ENCODE results near the gene FAM89B.

Gene FAM89B

DNA sequence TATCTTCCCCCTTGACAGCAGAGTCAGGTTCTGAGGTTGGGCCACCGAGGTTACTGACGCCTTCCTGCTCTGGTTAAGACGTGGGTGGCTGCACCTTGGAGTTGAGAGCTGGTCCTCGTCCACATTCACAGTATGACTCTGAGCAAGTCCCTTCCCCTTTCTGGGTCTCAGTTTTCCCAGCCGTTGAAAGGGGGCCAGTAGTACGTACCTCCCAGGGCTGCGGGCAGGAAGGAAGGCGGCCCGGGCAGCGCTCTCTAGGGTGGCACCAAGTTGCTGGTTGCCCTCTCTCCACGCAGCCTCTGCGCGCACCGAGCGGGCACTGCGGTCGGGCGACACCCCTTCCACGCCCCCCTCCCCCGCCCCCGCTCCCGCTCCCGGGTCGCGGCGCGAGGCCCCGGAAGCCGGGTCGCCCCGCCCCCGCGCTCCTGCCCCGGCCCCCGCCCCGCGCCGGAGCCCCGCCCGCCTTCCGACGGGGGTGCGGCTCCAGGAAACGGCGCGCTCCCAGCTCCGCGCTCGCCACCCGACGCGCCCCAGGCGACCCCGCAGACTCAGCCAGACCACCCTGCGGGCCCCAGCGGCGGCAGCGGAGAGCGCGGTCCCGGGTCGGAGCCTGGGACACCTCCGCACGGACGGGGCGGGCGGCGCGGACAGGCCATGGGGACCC, 3.4 kb downstream of the FAM89B start, which contains the start of gene EHBP1L1:
Gene EHBP1L1 (plus strand): TSS at position 486 of the 664 bp plus-strand sequence. CDS start 250 bp downstream, outside the sequence.
- DNase-seq: no peak

DNA sequence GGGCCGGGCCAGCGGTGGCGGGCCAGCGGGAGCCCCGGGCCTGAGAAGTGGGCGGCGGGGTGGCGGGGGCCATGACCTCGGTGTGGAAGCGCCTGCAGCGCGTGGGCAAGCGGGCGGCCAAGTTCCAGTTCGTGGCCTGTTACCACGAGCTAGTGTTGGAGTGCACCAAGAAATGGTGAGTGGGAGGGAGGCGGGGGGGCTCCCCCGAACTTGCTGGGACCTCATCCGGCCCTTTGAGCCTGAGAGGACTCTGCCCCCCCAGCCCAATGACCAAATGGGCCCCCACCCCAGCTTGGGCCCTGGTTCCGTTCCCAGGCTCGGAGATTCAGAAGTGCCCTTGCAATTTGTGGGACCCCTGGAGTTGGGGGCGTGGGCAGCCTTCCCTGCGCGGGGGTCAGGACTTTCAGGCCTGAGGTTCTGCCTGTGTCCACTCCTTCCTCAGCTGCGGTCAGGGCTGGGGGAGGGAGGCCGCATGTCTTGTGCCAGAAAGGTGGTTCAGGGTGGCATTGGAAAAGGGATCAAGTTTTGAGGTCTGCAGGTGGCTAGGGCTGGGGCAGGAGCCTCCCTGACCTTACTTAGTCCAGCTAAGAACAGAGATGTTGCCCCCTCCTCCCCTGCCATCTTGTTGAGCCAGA, 4.0 kb downstream of the FAM89B start:
- DNase-seq: no peak

DNA sequence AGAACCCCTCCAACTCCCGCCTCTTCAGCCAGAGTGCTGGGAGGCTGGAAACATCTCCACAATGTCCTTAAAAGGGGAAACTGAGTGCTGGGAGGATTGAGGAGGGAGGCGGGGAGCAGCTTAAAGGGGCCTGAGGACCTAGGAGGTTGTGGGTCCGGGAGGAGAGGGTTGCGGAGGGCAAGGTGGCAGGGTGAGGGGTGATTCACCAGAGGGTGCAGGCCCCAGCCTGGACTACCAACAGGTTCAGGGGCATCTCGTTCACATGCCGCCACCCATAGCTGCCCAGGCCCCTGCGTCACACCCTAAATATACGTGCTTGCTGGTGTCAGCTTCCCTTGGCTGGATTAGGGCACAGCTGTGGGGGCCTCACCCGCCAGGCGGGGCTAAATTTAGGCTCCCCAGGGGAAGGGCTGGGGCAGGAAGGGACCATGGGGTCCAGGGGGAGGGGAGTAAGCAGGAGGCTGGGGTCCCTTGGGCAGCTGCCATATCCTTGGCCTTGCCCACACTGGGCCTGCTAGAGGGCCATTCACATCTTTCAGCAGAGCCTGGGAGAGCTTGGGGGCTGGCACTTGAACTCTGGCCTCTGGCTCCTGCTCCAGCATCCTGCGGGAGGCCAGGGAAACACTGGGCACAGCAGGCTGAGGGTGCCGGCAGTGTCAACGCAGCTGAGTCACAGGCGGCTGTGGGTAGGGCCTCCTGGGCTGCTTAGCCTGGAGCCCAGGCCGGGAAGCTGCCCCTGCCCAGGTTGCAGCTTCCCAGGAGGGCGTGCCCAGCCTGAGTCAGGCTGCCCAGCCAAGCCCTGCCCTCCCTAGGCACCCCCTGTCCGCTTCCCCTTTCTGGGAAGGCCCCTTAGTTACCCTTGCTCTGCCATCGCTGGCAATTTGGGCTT, 4.8 kb downstream of the FAM89B start:
- DNase-seq: peak; percentile 43

DNA sequence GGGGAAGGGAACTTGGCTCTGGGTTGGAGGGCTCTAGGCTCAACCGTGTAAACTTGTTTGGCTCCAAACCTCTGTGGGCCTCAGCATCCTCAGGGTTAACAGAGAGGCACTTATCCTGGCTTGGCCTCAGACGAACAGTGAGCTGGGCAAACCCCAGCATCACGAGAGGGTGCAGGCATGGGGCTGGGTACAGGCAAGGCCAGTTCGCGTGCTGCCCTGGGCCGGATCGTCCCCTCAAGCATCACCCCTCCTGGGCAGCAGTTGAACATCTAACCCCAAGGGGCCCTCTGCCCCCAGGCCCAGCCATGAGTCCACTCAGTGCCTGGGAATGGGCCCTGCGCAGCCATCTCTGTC, 5.4 kb downstream of the FAM89B start:
- no peak for DNase-seq

DNA sequence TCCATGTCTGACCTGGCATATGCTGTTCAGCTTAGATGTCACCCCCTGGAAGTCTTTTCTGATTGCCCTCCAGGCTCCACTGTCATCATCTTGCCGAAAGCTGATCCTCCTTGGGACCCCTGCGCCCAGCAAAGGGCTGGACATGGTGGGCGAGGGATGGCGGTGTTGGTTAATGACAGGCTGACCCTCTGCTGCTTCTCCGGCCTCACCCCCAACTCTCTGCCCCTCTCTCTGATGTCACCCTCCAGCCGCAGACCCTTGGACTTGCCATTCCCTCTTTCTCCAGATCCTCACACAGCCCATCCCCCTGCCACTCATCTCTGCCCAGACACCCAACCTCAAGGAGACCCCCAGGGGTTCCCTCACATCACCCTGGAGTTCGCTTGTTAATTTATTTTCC, 5.8 kb downstream of the FAM89B start:
- DNase-seq: no peak

DNA sequence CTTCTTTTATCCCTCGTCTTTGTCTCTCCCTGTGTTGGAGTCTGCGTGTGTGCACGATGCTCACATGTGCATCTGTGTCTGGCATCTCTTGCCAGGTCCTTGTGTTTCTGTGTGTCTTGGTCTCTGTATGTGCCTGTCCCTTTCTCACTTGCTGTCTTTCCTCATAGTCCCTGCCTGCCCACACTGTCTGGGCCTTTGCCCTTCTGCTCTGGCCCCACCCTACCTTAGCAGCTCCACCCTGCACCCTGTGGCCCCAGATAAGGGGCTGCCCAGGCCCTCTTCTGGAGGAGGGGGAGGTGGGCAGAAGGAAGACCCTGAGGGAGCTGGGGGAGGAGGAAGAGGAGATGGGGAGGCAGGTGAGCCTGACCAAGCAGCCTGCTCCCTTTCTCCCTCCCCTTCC, 6.3 kb downstream of the FAM89B start:
- no peak for DNase-seq

DNA sequence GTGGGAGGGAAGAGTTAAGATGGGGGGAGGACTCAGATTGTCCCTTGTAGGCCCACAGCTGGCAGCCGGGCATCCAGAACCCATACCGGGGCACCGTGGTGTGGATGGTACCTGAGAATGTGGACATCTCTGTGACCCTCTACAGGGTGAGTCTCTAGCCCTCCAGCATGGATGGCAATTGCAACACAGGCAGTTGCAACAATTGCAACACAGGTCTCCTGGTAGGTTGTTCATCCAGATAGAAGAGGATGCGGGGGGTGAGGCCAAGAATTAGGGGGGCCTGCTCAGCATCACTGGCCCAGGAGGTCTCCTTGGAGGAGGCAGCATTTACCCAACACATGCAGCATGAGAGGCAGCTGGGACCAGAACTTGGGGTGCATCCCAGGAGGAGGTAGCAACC, 7.0 kb downstream of the FAM89B start:
- no peak for DNase-seq

DNA sequence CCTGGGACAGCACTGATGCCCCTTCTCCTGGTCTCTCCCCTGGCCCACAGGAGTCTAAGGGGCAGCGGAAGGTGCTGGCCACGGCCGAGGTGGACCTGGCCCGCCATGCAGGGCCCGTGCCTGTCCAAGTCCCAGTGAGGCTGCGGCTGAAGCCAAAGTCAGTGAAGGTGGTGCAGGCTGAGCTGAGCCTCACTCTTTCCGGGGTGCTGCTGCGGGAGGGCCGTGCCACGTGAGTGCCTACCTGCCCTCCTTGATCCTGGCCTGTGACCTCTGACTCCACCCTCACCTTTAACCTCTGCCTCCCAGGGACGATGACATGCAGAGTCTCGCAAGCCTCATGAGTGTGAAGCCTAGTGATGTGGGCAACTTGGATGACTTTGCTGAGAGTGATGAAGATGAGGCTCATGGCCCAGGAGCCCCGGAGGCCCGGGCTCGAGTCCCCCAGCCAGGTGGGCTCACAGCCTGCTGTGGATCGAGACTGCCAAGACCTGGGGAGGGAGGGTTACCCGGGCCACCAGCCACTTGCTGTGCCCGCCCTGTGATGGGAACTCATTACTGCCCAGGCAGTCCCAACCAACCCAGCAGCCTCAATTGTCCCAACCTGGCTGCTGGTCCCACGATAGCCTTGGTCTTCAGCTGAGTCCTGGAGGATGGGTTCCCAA, 7.8 kb downstream of the FAM89B start:
- DNase-seq: no peak

DNA sequence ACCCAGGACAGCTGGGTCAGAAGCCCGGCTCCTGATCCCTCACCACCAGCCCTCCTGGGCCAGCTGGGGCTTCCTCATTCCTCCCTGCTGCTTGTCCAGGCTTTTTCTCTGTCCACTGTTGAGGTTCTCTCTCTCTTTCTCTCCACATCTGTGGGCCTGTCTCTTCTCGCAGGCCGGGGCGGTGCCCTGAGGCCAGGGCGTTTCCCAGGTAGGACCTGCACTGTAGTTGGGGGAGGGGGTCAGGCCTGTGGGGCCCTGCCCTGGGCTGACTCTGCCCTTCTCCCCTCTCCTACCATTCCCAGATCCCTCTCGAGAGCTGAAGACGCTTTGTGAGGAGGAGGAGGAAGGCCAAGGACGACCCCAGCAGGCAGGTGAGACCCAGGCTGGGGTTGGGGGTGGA, 8.4 kb downstream of the FAM89B start:
- DNase-seq: no peak

DNA sequence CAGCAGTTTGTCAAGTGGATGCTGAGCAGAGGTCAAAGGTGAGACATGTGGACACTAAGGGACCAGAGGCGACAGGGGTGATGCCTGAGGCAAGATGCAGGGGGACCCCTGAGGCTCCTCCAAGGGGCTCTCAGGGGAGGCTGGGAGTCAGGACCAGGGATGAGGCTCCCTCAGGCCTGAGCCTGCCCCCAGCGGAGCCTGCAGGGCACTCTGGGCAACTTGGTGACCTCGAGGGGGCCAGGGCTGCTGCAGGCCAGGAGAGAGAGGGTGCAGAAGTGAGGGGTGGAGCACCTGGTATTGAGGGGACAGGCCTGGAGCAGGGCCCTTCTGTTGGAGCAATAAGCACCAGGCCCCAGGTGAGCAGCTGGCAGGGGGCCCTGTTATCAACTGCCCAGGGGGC, 9.6 kb downstream of the FAM89B start:
- DNase-seq: no peak

DNA sequence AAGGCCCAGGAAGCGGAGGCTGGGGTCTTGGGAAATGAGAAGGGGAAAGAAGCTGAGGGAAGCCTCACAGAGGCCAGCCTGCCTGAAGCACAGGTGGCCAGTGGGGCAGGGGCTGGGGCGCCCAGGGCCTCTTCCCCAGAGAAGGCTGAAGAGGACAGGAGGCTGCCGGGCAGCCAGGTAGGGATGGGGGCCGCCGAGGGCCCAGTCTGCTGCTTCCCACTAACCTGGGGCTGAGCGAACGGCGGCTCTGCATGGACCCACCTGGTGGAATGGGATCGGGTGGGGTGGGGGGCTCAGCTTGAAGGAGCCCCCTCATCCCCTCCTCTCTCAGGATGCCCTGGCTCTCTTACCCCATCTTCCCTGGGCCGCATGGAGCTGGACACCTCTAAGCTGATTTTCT, 11.3 kb downstream of the FAM89B start:
- DNase-seq: no peak

DNA sequence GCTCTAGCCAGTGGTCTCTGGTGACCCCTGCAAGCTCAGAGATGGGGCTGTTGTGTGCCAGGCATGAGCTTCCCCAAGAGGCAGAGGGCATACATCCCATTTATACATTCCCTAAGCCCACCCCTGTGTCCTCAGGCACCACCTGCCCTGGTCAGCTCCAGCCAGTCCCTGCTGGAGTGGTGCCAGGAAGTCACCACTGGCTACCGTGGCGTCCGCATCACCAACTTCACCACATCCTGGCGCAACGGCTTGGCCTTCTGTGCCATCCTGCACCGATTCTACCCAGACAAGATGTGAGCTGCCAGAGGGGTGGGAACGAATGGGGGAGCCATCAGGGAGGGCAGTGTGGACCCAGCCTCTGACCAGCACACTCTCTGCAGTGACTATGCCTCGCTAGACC, 11.8 kb downstream of the FAM89B start:
- no peak for DNase-seq

DNA sequence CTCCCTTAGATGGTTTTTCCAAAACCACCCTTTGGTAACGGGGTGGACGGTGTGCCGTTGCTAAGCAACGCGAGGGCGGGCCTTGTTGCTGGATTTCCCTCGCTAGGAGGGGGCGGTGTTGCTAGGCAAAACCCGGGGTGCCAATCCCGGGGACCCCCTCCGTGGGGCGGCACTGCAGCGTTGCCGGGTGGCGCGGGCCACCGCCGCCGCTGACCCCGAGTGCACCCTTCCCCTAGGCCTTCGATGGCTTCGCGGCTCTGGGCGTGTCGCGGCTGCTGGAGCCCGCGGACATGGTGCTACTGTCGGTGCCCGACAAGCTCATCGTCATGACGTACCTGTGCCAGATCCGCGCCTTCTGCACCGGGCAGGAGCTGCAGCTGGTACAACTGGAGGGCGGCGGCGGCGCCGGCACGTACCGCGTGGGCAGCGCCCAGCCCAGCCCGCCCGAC, 12.4 kb downstream of the FAM89B start:
- DNase-seq: no peak

DNA sequence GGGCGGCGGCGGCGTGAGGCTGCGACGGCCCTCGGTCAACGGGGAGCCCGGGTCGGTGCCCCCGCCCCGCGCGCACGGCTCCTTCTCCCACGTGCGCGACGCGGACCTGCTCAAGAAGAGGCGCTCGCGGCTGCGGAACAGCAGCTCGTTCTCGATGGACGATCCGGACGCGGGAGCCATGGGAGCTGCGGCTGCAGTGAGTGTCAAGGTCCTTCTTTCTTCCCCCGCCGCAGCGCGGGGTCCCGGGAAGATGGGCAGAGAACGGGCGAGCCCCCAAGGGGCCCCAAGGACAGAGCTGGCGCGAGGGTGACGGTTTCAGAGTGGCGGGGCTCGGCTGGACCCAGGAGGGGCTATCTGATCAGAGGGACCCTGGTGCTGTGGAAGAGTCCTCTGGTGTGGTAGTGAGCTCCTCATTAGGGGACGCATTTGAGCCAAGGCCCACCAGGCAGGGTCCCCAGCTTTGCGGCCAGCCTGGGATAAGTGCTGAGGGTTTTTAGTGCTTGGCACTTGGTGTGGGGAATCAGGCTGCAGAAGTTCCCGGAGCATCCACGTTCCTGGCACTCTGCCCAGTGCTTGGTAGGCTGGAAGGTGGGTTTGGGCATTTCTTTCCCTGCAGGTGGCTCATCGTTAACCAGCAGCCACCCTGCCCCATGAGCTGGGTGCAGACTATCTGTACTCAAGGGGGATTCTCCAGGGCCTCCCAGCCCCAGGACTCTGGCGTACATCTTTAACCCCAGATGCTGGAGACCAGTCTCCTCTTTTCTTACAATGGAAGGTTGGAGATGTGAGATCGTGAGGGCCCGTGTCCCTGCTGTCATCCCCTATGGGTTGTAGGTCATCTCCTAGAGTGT, 13.3 kb downstream of the FAM89B start:
- DNase-seq: no peak

DNA sequence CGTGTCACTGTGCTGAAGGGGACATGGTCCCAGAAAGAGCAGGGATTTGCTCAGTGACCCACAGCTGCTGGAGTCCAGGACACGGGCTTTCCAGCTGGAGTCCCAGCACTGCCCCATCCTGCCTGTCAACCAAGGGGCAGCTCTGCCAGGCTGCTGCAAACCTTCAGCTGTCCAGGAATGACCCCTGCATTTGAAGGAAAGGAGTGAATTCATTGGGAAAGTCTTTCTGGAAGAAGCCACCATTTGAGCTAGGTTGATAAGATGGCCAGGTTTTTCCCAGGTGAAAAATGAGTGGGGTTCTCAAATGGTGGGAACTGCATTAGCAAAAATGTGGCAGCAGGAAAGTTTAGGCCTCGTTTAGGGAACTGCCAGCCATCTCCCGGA, 13.9 kb downstream of the FAM89B start:
- DNase-seq: no peak

DNA sequence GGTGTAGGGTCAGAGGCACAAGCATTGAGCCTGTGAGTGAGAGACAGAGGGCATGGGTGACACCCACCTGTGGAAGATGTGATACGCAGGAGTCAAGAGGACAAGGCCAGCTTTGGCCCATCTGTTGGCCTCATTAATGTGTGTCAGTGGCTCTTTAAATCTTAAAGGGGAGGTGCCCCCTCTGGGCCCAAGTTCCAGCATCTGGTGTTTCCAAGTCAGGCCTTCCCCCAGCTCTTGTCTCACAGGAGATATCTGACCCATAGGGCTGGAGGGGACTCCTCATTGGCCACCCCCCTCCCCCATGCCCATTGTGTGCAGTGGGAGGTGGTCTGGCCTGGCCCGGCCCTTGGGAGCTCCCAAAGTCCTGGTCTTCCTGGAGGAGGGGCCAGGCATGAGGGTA, 14.3 kb downstream of the FAM89B start:
- no peak for DNase-seq

DNA sequence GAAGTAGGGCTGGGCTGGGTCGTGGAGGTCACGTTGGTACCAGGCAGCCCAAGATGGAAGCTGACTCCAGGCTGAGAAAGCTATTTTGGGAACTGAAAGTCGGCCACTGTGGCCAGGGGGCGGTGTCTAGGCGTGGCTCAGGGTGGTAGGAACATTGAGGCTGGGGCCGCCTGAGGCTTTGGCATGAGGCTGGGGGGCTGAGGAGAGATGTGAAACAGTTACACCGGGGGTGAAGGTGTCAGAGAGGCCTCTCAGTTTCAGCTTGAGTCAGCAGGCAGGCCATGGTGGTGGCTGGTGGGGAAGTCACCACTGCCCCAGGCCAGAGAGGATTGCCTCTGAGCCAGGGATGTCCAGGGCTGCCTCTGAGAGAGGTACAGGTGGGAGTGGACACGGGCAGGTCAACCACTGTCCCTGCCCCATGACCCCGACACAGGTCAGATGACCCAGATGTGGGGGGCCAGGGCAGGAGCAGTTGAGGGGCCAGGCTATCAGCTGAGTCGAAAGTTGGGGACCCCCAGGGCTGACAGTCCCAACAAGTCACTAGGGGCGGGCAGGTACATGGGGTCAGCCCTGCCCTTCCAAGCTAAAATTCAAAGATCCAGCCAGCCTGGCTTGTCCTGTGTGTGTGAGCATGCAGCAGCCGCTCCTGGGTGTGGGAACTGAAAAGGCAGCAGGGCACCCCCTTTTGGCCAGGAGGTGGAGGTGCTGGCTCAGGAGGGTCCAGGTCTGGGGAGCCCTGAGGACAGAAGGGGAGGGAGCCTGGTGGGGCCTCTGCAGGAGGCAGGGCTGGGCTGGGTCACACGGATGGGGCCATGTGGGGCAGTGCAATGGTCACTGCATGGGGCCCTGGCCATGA, 16.1 kb downstream of the FAM89B start:
- DNase-seq: peak; percentile 44

DNA sequence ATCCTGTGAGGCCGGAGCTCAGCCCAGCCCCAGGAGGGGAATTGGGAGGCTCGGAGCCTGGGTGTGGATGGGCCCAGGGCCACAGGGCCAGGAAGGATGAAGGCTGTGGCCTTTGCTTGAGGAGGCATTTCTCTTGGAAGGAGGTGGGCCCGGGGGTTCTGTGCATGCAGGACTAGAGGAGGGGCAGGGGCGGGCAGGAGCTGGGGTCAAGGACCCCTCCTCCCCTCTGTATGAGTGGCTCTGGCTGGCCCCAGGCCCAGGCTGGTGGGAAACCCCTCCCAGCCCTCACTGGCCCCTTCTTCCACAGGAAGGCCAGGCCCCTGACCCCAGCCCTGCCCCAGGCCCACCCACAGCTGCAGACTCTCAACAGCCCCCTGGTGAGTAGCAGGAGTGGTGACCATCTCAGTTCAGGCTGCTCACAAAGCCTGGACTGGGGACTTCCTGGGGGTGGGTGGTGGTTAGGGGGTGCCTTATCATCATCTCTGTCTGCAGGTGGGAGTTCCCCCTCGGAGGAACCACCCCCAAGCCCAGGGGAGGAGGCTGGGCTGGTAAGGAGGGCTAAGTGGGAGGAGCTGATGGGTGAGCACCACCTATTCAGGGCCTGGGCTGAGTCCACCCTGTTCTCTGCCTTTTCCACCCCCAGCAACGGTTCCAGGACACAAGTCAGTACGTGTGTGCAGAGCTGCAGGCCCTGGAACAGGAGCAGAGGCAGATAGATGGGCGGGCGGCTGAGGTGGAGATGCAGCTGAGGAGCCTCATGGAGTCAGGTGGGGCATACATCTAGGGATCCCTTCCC, 17.3 kb downstream of the FAM89B start:
- DNase-seq: no peak

DNA sequence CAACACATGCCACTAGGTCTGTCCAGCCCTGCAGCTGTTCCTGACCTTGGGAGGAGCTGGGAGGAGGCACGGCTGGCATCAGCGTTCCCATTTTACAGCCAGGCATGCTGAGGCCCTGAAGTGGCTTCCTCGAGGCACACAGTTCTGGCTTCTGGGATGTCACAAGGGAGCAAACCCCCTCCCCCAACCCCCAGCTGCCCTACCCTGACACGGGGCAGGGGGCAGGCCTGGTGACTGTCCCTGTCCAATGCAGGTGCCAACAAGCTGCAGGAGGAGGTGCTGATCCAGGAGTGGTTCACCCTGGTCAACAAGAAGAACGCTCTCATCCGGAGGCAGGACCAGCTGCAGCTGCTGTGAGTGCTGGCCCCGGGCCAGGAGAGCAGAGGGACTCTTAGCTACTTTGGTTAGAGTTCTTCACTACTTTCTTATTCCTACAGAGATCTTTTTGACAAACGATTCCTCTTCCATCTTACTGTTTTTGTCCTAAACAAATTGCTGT, 18.0 kb downstream of the FAM89B start:
- no peak for DNase-seq
